Keratinocyte (primary cell): Measurements from ENCODE around the gene INPP5A. TPM values are rescaled to one million over a fixed set of nuclear protein-coding genes. Genes with fewer than 3 reads are reported as not detected.

Experiments used
- DNase-seq: peaks from one replicate; pipeline ENCODE4 v3.0.0-alpha.2; 2011; ENCODE audit warnings: low read depth, missing footprints, low spot score
- FAIRE-seq: peaks from 2 replicates; lab custom pipeline; 2011; peaks lifted over from hg19 to GRCh38; lab: Jason Lieb, UNC
- H2AFZ ChIP-seq: 2 replicates; pipeline ENCODE4 v1.6.0; 2012; ENCODE audit warnings: low read length, control low read depth, inconsistent platforms; ENCODE audit not compliant: control insufficient read depth
- H3K27ac ChIP-seq: 2 replicates; pipeline ENCODE4 v1.5.1; 2011; ENCODE audit warnings: low read length; ENCODE audit not compliant: control insufficient read depth, insufficient read depth
- H3K27me3 ChIP-seq: 3 replicates; pipeline ENCODE4 v1.6.0; 2011; ENCODE audit warnings: low read length; ENCODE audit not compliant: control insufficient read depth, insufficient read depth; ENCODE audit errors: extremely low read depth
- H3K36me3 ChIP-seq, 2 experiments: 2 replicates in 1 of 2; 3 replicates in 1 of 2; pipeline ENCODE4 v1.5.1; 2011; ENCODE audit warnings: low read length in 2 of 2, mild to moderate bottlenecking in 1 of 2; ENCODE audit not compliant: control insufficient read depth in 2 of 2, insufficient read depth in 2 of 2; ENCODE audit errors: extremely low read depth in 1 of 2
- H3K4me1 ChIP-seq: 3 replicates; pipeline ENCODE4 v1.5.1; 2011; ENCODE audit warnings: low read length; ENCODE audit not compliant: control insufficient read depth, insufficient read depth; ENCODE audit errors: extremely low read depth
- H3K4me2 ChIP-seq: 3 replicates; pipeline ENCODE4 v1.6.0; 2011; ENCODE audit warnings: low read depth, low read length; ENCODE audit not compliant: control insufficient read depth, insufficient read depth; ENCODE audit errors: extremely low read depth
- H3K4me3 ChIP-seq, 3 experiments: fragments of 200-600 bp in 1 of 3; sonication (generic) in 1 of 3; 2 replicates in 2 of 3; 3 replicates in 1 of 3; pipeline ENCODE4 v1.5.1; 2011 to 2016; ENCODE audit warnings: low read length in 3 of 3, mild to moderate bottlenecking in 3 of 3, control low read depth in 2 of 3, inconsistent platforms in 1 of 3, low read depth in 1 of 3, mixed read lengths in 1 of 3, mixed run types in 1 of 3, moderate library complexity in 1 of 3; ENCODE audit not compliant: control insufficient read depth in 2 of 3, insufficient read depth in 2 of 3; ENCODE audit errors: extremely low read depth in 1 of 3
- H3K79me2 ChIP-seq: 2 replicates; pipeline ENCODE4 v1.6.0; 2012; ENCODE audit warnings: low read length; ENCODE audit not compliant: control insufficient read depth, insufficient read depth
- H3K9ac ChIP-seq: 3 replicates; pipeline ENCODE4 v1.6.0; 2011; ENCODE audit warnings: low read length; ENCODE audit not compliant: control insufficient read depth, insufficient read depth; ENCODE audit errors: extremely low read depth
- H3K9me1 ChIP-seq: 3 replicates; pipeline ENCODE4 v1.6.0; 2011; ENCODE audit warnings: low read length; ENCODE audit not compliant: control insufficient read depth, insufficient read depth; ENCODE audit errors: extremely low read depth
- H3K9me3 ChIP-seq: 2 replicates; pipeline ENCODE4 v1.5.1; 2012; ENCODE audit warnings: low read depth, low read length; ENCODE audit not compliant: control insufficient read depth
- H4K20me1 ChIP-seq: 3 replicates; pipeline ENCODE4 v1.6.0; 2011; ENCODE audit warnings: low read length; ENCODE audit not compliant: control insufficient read depth, insufficient read depth; ENCODE audit errors: extremely low read depth
- CTCF ChIP-seq, 3 experiments: IDR thresholded peaks in 1 of 3; conservative IDR thresholded peaks in 1 of 3; optimal IDR thresholded peaks in 1 of 3; 2 replicates in 2 of 3; 3 replicates in 1 of 3; pipeline versions ENCODE3 to v1.5.1; 2011; ENCODE audit warnings: low read length in 3 of 3, mild to moderate bottlenecking in 3 of 3, moderate library complexity in 2 of 3, control low read depth in 1 of 3, inconsistent platforms in 1 of 3; ENCODE audit not compliant: insufficient read depth in 2 of 3; ENCODE audit errors: extremely low read depth in 1 of 3
- EZH2 ChIP-seq: IDR thresholded peaks from one replicate; pipeline ENCODE4 v1.6.1; 2012; ENCODE audit warnings: inconsistent platforms, mild to moderate bottlenecking, low read length, moderate library complexity
- dilution Hi-C: fragments of 300-500 bp; cut with MboI; formaldehyde crosslinking; loops from one replicate; pipeline ENCODE4 v1.7.0; 2020; ENCODE audit warnings: low sequenced_read_pairs; ENCODE audit not compliant: extremely low pct_ligation_motif_present
- polyA plus RNA-seq, 5 experiments: library from polyadenylated mRNA; depleted of rRNA in 3 of 5; stranded (reverse) in 3 of 5; stranded (forward) in 1 of 5; unstranded in 1 of 5; fragments of >200 nt; gene quantifications; 1 replicate in 1 of 5; 2 replicates in 3 of 5; 3 replicates in 1 of 5; pipeline versions ENCODE4 v1.2.1 to v1.2.3, GENCODE V29; 2011 to 2012; ENCODE audit warnings: missing spikeins in 2 of 5, low read depth in 1 of 5, low replicate concordance in 1 of 5

INPP5A gene
- polyA plus RNA-seq, 1 donor (not counting 4 experiments of a cell fraction or from before 2014, with no cell fraction given), result 11.2 TPM

GRCh38 chr10:132583456-132583855, 45.9 kb downstream of the INPP5A start:
- dilution Hi-C loops, result no loop called here
- Histone ChIP-seq H3K27ac (no peak overlapping the region), H3K9me1 (no peaks in the 10 kb centered on the region), H2AFZ (no peak overlapping the region), H3K9ac (no peak overlapping the region), H3K36me3 (no peaks in the 10 kb centered on the region), H3K4me2 (no peak overlapping the region), H3K4me3 (no peak overlapping the region), H4K20me1 (no peaks in the 10 kb centered on the region), H3K9me3 (no peaks in the 10 kb centered on the region), H3K79me2 (peaks cover 9% of the 10 kb centered on the region), H3K4me1 (no peaks in the 10 kb centered on the region), H3K27me3 (no peaks in the 10 kb centered on the region)
- TF ChIP-seq EZH2 (no peak), CTCF (optimal IDR thresholded peaks at IDR 0.05 in 1 of 3, IDR thresholded peaks at IDR 0.05 in 1 of 3, conservative IDR thresholded peaks at IDR 0.05 in 1 of 3; ENCODE audit: extremely low read depth in 1 of 3, insufficient read depth in 2 of 3, low read length in 3 of 3) (no peak)
- no peak for FAIRE-seq
- DNase-seq, result no peak

- Histone ChIP-seq H3K4me3 (no peak overlapping the region), H3K4me1 (no peaks in the 10 kb centered on the region), H3K36me3 (no peaks in the 10 kb centered on the region), H3K27ac (no peak overlapping the region), H3K9me3 (no peaks in the 10 kb centered on the region), H3K4me2 (no peak overlapping the region), H2AFZ (no peak overlapping the region), H3K79me2 (peaks cover 10% of the 10 kb centered on the region), H4K20me1 (no peaks in the 10 kb centered on the region), H3K9ac (no peak overlapping the region), H3K27me3 (no peaks in the 10 kb centered on the region), H3K9me1 (no peaks in the 10 kb centered on the region)
- dilution Hi-C loops, result no loop called here
- FAIRE-seq (no peak), DNase-seq (no peak)
- TF ChIP-seq EZH2, result no peak
- TF ChIP-seq CTCF (optimal IDR thresholded peaks at IDR 0.05 in 1 of 3, IDR thresholded peaks at IDR 0.05 in 1 of 3, conservative IDR thresholded peaks at IDR 0.05 in 1 of 3; ENCODE audit: extremely low read depth in 1 of 3, insufficient read depth in 2 of 3, low read length in 3 of 3), result no peak
Measured at GRCh38 chr10:132584081-132584480, 46.5 kb downstream of the INPP5A start.
